GM18507 (cell line): Measurements from ENCODE around the gene NPHS1.
"Not testable (repeated sequence)": the region's sequence is repeated elsewhere in the genome, so short reads cannot be mapped to it uniquely, and the experiment has no call there.

Experiments
- DNase-seq: peaks from one replicate; pipeline ENCODE4 v3.0.0; 2011; ENCODE audit warnings: low read depth; ENCODE audit not compliant: insufficient read length; ENCODE audit errors: extremely low spot score
- FAIRE-seq: peaks from 2 replicates; lab custom pipeline; 2011; peaks lifted over from hg19 to GRCh38; lab: Jason Lieb, UNC

The NPHS1 gene

DNA sequence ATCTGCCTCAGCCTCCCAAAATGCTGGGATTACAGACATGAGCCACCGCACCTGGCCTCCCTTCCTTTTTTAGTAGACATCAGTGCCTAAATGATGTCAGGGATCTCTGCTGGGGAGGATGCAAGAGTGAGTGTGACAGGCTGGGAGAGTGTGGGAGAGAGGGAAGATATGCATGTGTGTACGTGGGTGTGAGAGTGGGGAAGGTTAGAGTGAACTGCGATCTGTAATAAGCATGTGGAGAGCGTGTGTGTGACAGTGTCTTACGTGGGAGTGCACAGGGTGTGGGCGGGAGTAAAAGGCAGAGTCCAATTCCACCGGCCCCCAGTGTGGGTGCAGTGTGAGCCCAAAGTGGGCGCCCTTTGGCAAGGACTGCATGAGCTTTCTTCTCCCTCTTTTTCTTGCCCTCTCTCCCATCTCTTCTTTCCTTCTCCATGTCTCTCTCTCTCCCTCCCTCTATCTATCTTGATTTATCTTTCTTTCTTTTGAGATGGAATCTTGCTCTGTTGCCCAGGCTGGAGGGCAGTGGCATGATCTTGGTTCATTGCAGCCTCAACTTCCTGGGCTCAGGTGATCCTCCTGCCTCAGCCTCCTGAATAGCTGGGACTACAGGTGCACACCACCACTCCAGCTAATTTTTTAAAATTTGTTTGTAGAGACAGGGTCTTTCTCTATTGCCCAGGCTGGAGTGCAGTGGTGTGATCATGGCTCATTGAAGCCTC is 893 bp upstream of the NPHS1 start:
- no peak for DNase-seq
- no peak for FAIRE-seq

DNA sequence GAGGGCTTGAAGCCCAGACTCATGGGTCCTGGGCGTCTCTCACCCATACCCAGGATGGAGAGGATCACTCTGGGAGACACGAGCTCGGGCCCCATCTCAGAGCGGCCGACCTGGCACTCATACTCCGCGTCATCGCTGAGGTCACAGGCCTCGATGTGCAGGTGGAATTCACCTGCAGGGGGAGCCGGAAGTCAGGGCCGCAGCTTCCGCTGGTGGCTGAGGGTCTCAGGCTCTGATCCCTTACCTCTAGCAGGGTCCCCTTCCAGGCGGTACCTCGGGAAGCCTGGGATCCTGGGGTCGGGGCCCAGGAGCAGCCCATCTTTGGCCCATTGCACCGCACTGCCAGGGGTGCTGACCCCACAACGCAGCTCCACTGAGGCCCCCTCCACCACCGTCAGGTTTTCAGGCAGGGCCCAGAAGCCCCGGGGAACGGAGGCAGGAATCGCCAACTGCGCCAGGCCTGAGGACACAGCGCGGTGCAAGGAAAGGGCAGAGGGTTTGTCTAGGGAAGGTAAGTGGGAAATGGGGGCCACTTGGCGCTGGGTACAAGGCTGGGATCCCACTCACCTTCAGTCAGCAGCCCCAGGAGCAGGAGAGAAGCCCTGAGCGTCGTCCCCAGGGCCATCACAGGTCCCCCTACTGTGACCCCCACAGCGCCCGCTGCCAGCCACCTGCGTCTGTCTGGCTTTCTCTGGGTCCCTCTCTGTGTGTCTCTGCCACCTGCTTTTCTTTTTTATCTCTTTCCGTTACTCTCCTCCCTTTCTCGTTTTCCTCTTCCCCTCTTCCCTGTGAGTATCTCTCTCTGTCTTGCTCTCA is 883 bp downstream of the NPHS1 start:
- FAIRE-seq, result no peak
- no peak for DNase-seq

DNA sequence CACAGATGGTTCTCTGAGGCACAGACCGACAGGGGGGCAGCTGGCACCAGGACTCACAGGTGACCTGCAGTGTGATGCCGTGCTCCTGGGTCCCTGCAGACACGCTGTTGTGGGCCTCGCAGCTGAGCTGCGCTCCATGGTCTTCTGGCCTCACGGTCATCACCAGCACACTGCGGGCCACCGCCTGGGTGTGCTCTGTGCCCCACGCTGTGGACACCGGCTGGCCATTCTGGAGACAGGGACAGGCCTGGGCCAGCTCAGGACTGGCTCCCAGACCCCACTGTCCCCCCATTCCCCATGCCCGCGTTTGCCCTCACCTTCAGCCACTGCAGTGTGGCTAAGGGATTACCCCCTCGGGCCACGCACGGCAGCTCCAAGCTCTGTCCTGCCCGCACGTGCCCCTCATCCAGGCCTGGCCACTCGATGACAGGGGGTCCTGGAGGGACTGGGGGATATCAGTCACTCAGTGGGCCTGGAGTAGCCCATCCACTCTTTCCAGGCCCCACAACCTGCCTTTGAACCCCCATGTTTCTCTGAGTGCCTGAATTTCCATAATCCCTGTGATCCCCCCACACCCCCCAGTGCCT is 3.3 kb downstream of the NPHS1 start:
- no peak for DNase-seq
- FAIRE-seq, result no peak

DNA sequence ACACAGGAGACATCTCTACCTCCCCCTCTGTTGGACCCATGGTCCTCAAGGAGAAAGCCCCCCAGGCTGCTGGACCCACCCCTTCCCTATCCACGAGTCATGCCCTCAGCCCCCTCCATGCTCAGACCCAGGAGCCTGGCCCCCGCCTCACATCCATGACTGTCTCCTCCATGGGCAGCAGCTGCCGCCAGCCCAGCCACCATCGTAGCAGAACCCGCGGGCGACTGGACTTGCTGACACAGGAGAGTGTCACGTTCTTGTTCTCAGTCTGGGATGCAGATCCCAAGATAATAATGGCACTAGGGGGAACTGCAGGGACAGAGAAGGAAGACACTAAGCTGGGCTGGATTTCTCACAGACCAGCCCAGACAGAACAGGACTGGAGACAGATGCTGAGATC is 3.8 kb downstream of the NPHS1 start:
- DNase-seq (no peak), FAIRE-seq (no peak)

DNA sequence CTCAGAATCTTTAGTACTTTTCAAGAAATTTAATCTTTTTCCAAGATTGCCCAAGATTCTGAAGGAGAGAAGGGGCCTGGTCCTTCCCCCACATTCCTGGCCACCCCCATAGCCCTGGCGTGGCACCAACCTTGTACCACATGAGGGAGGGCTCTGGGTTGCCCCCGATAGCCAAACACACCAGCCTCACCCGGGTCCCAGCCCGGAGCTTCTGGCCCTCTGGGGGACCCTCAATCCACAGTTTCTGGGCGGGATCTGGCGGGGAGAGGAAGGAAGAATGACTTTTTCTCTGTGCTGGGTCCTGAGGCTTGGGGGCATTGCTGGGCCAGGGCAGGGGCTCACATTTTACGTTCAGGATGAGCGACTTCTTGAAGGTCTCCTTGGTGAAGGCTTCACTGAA is 4.4 kb downstream of the NPHS1 start:
- DNase-seq (no peak), FAIRE-seq (no peak)

DNA sequence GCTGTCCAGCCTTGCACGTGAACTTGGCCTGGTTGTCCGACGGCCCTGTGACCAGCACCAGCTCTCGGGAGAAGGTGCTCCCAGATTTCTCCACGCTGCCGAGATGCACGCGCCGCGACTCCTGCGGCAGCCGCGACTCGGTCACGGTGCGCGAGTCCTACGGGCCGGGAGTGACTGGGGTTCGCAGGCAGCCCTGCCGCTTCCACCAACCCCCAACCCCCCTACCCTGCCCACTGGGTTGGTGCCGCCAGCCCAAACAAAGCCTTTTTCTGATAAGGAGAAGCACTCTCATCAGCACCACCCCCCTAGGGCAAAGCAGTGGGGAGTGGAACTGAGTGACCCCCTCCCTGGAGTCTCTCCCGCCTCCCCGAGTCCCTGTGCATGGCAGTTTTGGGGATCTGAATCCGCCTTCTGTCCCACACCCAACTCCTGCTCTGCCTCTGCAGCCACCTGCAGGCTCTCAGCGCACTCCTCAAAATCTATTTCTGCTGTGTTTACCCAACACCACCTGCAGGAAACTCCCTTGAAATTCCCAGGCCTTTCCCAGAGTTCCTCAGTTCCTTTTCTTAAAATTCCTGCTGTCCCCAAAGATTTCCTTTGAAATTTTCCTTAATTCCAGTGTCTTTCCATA is 6.2 kb downstream of the NPHS1 start:
- DNase-seq (no peak), FAIRE-seq (no peak)

DNA sequence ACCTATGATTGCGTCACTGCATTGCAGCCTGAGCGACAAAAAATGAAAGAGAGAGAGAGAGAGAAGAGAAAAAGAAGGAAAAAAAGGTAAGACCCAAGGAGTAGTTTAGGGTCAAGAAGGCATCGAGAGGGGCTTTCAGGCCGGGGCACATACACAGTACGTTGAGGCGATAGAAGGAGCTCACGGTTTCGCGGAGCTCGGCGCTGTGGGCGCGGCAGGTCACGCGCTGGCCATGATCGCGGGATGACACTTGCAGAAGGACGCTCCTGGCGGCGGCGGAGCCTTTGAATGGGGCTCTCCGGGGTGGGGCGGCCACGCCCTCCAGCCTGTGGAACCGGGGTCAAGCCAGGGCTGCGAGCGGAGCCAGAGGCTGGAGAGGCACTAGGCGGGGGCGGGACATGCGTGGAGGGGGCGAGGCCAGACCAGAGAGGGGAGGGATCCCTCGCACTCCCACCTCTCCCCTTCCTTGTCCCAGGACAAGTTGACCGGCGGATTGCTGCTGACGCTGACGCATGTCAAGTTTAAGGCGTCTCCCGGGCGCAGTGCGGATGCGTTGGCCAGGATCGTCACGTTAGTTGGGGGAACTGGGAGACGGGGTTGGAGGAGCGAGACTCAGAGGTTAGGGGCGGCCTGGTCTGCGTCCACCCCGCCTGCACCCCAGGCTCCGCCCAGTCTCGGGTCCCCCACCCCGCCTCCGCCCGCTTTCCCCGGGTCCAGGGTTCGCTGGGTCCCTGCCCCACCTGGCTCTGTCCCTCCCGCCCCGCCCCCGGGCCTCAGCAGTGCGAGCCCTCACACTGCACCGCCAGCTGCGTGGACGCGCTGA is 6.9 kb downstream of the NPHS1 start:
- DNase-seq (no peak), FAIRE-seq (no peak)

DNA sequence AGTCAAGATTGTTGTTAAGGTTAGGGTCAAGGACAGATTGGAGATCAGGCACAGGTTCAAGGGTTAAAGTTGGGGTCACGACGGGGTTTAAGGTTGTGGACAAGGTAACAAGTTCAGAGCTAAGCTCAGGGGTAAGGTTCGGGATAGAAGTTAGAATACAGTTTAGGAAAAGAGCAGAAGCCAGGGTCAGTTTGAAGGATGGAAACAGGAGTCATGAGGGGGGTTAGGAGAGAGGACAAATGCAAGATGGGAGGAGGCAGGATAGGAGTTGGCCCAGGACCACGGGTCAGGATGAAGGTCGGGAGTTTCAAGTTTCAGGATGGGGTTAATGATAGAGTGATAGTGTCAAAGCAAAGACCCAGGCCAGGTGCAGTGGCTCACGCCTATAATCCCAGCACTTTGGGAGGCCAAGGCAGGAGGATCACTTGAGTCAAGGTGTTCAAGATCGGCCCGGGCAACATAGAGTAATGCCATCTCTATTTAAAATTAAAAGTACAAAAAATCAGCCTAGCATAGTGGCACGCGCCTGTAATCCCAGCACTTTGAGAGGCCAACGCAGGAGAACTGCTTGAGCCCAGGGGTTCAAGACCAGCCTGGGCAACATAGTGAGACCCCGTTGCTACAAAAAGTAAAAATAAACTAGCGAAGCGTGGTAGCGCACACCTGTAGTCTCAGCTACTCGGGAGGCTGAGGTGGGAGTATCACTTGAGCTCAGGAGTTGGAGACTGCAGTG is 7.7 kb downstream of the NPHS1 start:
- no peak for FAIRE-seq
- no peak for DNase-seq

DNA sequence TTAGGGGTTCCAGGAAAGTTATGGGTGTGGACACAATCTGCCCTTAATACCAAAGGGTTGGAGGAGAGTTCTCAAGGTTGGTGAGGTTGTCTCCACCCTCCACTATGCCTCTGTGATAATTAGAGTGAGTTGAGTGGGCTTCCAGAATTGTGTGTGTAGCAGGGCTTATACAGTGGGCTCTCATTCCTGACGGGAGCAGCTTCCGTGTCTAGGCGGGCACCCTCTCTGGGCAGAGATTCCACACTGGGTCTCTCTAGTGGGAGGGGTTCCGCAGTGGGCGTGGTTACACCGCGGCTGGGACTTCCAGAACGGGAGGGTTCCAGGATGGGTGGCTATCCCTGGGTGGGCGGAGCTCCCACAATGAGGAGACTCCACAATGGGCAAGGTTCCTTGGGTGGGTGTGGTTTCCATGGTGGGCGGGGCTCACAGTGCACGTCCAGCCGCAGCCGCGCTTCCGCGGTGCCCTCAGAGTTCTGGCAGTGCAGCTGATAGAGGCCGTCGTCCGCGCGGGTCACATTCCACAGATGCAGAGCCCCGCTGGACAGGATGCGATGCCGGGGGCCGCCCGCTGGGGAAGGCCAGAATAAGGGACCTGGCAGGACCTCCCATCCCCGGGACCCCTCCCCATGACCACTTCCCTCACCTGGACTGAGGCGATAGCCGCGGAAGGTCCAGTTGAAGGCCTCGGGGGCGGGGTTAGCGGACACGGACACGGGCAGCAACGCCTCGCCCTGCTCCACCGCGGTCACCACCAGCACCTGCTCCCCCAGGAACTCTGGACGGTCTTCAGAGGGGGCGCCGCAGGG is 8.4 kb downstream of the NPHS1 start:
- FAIRE-seq (no peak), DNase-seq (no peak)

DNA sequence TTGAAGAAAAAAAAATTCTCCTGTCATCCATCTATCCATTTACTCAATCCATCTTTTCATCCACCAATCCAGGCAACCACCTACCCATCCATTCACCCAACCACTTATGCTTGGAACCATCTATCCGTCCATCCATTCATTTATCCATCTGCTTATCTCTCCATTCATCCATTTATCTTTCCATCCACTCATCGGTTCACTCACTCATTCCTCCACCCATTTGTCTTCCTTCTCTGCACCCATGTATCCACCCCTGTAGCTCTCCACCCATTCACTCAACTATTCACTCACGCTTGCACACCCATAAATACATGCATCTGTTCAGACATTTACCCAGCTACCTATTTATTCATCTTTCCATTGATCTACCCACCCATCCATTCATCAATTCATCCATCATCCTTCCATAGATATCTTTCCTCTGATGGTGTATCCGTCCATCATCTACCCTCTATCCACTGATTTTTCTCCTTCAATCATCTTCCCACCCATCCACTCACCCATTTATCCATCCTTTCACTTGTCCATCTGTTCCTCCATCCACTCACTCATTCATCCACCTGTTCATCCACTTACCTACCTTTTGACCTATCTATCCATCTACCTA is 9.5 kb downstream of the NPHS1 start:
- FAIRE-seq (no peak), DNase-seq (no peak)

DNA sequence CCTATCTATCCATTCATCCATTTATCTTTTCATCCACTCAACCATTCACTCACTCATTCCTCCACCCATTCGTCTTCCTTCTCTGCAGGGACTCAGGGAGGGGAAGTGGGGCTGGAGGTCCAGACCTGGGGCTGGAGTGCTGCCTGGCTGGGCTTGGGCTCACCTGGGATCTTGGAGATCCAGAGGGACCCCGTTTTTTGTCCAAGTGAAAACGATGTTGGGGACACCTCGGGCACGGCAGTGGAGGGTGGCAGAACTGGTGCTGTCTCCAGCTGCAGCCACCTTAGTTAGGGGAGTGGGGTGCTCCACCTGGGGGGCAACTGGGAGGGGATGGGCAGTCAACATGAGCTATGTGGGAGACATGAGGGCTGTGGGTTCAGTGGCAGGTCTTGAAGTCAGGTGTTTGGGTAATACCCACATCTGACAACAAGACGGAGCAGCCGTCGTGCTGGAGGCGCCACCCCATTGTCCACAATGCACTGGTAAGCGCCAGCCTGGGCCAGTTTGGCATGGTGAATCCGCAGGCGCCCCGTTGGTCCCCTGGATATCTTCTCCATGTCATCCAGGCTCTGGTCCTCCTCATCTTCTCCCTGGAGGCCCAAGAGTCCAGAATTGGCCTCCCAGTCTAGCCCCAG is 10.2 kb downstream of the NPHS1 start:
- FAIRE-seq, result no peak
- no peak for DNase-seq

DNA sequence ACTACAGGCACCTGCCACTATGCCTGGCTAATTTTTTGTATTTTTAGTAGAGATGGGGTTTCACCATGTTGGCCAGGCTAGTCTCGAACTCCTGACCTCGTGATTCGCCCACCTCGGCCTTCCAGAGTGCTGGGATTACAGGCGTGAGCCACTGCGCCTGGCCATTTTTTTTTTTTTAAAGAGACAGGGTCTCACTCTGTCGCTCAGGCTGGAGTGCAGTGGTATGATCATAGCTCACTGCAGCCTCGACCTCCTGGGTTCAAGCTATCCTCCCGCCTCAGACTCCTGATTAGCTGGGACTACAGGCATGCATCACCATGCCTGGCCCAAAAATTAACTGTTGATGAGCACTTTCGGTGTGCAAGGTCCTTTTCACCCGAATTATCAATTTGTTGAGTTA is 16.2 kb downstream of the NPHS1 start:
- not testable (repeated sequence) for DNase-seq, FAIRE-seq

DNA sequence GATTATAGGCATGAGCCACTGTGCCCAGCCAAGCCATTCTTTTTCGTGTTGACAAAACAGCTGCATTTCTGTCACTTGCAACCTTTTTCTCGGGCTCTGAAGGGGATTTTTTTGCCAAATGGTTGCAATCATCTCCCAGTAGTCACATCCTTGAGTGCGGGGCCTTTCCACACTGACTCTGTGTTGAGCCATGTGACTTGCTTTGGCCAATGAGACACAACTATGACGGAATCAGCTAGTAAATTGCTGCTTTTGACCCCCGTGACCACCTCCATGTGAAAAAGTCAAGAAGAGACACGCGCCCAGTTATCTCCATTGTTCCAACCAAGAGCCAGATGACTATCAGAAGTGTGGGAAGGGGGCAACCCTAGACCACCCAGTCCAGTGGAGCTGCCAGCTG is 18.3 kb downstream of the NPHS1 start:
- no peak for FAIRE-seq
- DNase-seq, result no peak

DNA sequence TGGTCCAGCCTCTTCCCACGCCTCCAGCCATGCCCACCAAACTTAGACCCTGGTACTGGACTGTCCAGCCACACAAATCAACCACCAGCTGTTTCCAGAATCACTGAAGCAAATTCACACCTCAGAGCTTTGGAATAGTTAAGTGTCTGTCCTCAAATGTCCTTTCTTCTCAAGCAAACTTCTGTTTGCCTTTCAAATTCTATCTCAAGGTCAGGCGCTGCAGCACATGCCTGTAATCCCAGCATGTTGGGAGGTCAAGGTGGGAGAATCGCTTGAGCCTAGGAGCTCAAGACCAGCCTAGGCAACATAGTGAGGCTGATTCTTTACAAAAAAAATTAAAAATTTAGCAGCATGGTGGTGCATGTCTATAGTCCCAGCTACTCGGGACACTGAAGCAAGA is 20.2 kb downstream of the NPHS1 start:
- no peak for FAIRE-seq
- no peak for DNase-seq

DNA sequence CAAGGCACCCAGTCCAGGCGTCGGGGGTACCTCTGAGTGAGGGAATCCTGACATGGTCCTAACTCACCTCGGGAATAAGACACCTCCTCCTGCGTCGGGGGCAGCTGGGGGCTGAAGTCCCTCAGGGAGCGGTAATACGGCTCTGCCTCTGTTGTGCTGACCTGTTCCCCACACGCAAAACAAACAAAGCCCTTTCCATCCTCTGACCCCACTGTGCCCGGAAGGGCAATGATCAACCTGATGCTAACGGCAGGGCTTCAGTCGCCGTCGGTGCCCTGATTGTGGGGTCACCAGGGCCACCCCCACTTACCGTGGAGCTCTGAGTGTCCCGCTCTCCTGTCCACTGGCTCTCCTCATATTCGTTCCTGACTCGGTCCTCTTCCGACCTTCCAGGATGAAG is 21.3 kb downstream of the NPHS1 start:
- FAIRE-seq (no peak), DNase-seq (no peak)

DNA sequence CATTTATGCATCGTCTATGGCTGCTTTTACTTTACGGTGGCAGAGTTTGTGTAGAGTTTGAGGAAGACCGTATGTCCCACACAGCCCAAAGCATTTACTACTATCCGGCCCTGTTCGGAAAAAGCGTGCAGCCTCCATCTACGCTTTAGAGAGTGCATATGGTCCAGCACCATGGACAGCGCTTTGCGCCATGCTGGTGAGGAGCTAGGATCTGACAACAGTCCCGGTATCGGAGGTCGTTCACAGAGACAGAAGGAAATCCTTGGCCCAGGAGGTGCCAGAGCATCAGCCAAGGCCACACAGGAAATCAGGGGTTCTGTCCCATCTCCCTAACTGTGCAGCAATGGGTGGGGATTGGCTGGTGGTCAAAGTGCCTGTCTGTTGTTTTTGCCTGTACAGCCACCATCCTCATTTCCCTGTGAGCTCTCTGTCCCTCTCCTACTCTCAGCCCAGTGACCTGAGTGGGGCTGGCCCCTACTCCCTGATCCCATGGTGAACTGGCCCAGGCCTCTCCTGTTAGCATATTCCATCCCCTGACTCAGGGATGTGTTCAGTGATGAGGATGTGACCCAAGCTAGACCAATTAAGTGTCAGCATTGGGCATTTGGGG is 23.5 kb downstream of the NPHS1 start:
- FAIRE-seq, result no peak
- no peak for DNase-seq

DNA sequence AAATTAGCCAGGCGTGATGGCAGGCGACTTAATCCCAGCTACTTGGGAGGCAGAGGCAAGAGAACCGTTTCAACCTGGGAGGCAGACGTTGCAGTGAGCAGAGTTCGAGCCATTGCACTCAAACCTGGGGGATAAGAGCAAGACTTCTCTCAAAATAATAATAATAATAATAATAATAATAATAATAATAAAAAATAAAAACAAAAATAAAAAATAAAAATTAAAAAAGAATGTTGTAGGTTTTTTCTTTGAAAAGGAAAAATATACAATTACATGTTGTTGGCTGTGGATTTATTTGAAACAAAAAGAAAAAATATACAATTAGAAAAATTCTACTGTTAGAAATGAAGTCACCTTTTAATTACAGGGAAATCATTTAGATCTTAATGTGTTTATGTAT is 28.2 kb downstream of the NPHS1 start:
- DNase-seq (no peak), FAIRE-seq (no peak)
